Endothelial cell (in vitro differentiated cells): ENCODE results near the gene C10orf62. TPM values are rescaled to one million over a fixed set of nuclear protein-coding genes. Genes with fewer than 3 reads are reported as not detected.
A peak's percentile ranks its signal among the peaks of the same experiment; 100 is the strongest.
"Not testable (repeated sequence)": the region's sequence is repeated elsewhere in the genome, so short reads cannot be mapped to it uniquely, and the experiment has no call there.

Experiments
- DNase-seq: peaks from one replicate; pipeline ENCODE4 v3.0.0; 2021; ENCODE audit warnings: low spot score
- H3K27ac Mint-ChIP-seq: one replicate; pipeline ENCODE4 v1.8.0; 2021; ENCODE audit warnings: mixed read lengths, inconsistent platforms; ENCODE audit not compliant: unreplicated experiment
- H3K27me3 Mint-ChIP-seq: one replicate; pipeline ENCODE4 v1.8.0; 2021; ENCODE audit warnings: mild to moderate bottlenecking, moderate library complexity, mixed read lengths, inconsistent platforms; ENCODE audit not compliant: unreplicated experiment
- H3K36me3 Mint-ChIP-seq: one replicate; pipeline ENCODE4 v1.8.0; 2021; ENCODE audit warnings: mild to moderate bottlenecking, low read depth, mixed read lengths, inconsistent platforms; ENCODE audit not compliant: unreplicated experiment
- H3K4me1 Mint-ChIP-seq: one replicate; pipeline ENCODE4 v1.8.0; 2021; ENCODE audit warnings: mild to moderate bottlenecking, mixed read lengths, inconsistent platforms; ENCODE audit not compliant: unreplicated experiment
- H3K4me3 Mint-ChIP-seq: one replicate; pipeline ENCODE4 v1.8.0; 2021; ENCODE audit warnings: mild to moderate bottlenecking, mixed read lengths, inconsistent platforms; ENCODE audit not compliant: unreplicated experiment
- H3K9me3 Mint-ChIP-seq: one replicate; pipeline ENCODE4 v1.8.0; 2021; ENCODE audit warnings: mixed read lengths, inconsistent platforms; ENCODE audit not compliant: unreplicated experiment
- total RNA-seq: library from RNA; stranded (reverse); fragmentation: NEBNext Ultra II Directional; extraction: Animal tissue kit (Norgen Biotek cat#: 25700); gene quantifications from one replicate; pipeline ENCODE4 v1.2.1, GENCODE V29; 2021; ENCODE audit not compliant: unreplicated experiment
- TF ChIP-seq, protein P1 (sequence below): fragments of 200-600 bp; sonication (generic); IDR thresholded peaks from one replicate; pipeline ENCODE4 v1.5.0; 2021; ENCODE audit warnings: antibody characterized with exemption; ENCODE audit not compliant: unreplicated experiment

C10orf62 gene
- total RNA-seq, 1 donor from 2014 or later = not detected

- TF ChIP-seq, protein P1, sequence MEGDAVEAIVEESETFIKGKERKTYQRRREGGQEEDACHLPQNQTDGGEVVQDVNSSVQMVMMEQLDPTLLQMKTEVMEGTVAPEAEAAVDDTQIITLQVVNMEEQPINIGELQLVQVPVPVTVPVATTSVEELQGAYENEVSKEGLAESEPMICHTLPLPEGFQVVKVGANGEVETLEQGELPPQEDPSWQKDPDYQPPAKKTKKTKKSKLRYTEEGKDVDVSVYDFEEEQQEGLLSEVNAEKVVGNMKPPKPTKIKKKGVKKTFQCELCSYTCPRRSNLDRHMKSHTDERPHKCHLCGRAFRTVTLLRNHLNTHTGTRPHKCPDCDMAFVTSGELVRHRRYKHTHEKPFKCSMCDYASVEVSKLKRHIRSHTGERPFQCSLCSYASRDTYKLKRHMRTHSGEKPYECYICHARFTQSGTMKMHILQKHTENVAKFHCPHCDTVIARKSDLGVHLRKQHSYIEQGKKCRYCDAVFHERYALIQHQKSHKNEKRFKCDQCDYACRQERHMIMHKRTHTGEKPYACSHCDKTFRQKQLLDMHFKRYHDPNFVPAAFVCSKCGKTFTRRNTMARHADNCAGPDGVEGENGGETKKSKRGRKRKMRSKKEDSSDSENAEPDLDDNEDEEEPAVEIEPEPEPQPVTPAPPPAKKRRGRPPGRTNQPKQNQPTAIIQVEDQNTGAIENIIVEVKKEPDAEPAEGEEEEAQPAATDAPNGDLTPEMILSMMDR = no peak
- Mint-ChIP-seq H3K4me1 (peaks cover 3% of the 10 kb centered on the region), H3K36me3 (peaks cover 10% of the 10 kb centered on the region), H3K27ac (no peak overlapping the region), H3K27me3 (peaks cover 6% of the 10 kb centered on the region), H3K9me3 (no peaks in the 10 kb centered on the region), H3K4me3 (no peak overlapping the region)
- DNase-seq = no peak
These were observed 16.5 kb upstream of the C10orf62 start for GRCh38 chr10:97573021-97573420.

DNA sequence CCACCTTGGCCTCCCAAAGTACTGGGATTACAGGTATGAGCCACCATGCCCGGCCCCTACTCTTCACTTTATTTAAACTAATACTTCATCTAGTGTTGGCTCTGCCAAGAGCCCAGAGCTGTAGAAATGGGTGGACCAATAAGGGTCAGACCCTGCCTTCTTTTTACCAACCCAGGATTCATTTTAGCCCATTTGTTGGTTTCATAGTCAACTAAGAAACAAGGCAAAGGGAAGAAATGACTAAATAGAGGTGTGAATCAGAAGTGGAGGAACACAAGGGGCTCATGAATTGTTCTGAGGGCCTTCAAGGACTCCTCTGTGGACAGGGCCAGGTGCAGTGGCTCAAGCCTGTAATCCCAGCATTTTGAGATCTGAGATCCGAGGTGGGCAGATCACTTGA is 15.8 kb upstream of the C10orf62 start:
- Mint-ChIP-seq H3K27me3 (peaks cover 6% of the 10 kb centered on the region), H3K4me3 (no peak overlapping the region), H3K27ac (no peak overlapping the region), H3K4me1 (peaks cover 3% of the 10 kb centered on the region), H3K9me3 (no peaks in the 10 kb centered on the region), H3K36me3 (peaks cover 10% of the 10 kb centered on the region)
- DNase-seq = no peak
- TF ChIP-seq, protein P1 = no peak

- Mint-ChIP-seq H3K4me3 (no peak overlapping the region), H3K27me3 (peaks cover 6% of the 10 kb centered on the region), H3K36me3 (peaks cover 7% of the 10 kb centered on the region), H3K9me3 (no peaks in the 10 kb centered on the region), H3K4me1 (peaks cover 3% of the 10 kb centered on the region), H3K27ac (peak overlapping the region; percentile 9)
- no peak for DNase-seq
- TF ChIP-seq, protein P1 = no peak
These were observed 15.0 kb upstream of the C10orf62 start for GRCh38 chr10:97574374-97575126.

DNA sequence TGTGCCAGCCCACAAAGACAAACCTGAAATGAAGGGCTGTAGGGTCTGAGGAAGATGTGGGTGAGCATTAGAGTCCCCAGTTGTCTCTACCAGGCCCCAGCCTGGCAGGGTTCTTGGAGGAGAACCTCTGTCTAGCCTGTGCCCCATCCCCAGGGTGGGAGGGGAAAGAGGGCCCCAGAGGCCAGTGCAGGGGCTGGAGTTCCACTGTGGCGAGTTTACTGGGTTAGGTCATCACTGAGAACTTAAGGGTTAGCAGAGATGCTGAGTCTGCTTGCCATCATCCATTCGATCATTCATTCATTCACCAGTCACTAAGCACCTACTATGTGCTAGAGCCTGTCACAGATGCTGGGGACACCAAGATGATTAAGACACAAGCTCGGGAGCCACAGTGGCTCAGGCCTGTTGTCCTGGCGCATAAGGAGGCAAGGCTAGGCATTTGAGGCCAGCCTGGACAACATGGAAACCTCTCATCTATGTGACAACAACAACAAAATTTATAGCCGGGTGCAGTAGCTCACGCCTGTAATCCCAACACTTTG is 14.3 kb upstream of the C10orf62 start:
- Mint-ChIP-seq H3K9me3 (no peaks in the 10 kb centered on the region), H3K4me3 (no peak overlapping the region), H3K4me1 (peaks cover 3% of the 10 kb centered on the region), H3K27ac (no peak overlapping the region), H3K36me3 (peaks cover 5% of the 10 kb centered on the region), H3K27me3 (peaks cover 6% of the 10 kb centered on the region)
- no peak for DNase-seq
- TF ChIP-seq, protein P1 = no peak

- not testable (repeated sequence) for H3K4me1 Mint-ChIP-seq, DNase-seq, H3K27me3 Mint-ChIP-seq, H3K9me3 Mint-ChIP-seq, H3K4me3 Mint-ChIP-seq, H3K27ac Mint-ChIP-seq, H3K36me3 Mint-ChIP-seq
These were observed 13.0 kb upstream of the C10orf62 start for GRCh38 chr10:97576487-97576886.
